ENCODE data around the gene CEP95. TPM values are rescaled to one million over a fixed set of nuclear protein-coding genes. Genes with fewer than 3 reads are reported as not detected.

CEP95 gene
- total and polyA plus RNA-seq, 2 of the 13 experiments (the other 11 are each of a cell fraction or from before 2014, with no cell fraction given), result 65.9 to 68.8 TPM

DNA sequence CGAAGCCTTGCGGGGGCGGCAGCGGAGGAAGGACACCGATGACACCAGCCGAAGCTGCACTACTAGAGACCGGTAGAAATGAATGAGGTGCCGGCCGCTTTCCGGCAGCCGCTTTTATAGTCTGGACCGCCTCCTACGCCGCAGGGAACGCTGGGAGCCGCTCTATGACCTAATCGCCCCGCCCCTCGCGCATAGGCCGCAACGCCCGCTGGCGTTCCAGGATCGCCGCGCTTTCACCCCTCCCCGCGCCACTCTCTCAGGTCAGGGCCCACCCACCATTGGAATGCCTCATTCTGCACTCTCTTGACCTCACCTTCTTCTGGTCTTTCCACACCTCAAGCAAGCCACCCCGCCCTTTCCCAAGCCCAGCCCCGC lies 589 bp upstream of the CEP95 start, which contains the start of gene DDX5 (continued):
- TF ChIP-seq HOXA5 (CRISPR knock-in tag; IDR thresholded peaks at IDR 0.05), result peak; percentile 15; the same call in 1 of the 2 replicates
- TF ChIP-seq HNRNPLL (IDR thresholded peaks at IDR 0.05; ENCODE audit: low read depth, low read length, poor library complexity, severe bottlenecking), result peak; percentile 91
- TF ChIP-seq, protein P1, sequence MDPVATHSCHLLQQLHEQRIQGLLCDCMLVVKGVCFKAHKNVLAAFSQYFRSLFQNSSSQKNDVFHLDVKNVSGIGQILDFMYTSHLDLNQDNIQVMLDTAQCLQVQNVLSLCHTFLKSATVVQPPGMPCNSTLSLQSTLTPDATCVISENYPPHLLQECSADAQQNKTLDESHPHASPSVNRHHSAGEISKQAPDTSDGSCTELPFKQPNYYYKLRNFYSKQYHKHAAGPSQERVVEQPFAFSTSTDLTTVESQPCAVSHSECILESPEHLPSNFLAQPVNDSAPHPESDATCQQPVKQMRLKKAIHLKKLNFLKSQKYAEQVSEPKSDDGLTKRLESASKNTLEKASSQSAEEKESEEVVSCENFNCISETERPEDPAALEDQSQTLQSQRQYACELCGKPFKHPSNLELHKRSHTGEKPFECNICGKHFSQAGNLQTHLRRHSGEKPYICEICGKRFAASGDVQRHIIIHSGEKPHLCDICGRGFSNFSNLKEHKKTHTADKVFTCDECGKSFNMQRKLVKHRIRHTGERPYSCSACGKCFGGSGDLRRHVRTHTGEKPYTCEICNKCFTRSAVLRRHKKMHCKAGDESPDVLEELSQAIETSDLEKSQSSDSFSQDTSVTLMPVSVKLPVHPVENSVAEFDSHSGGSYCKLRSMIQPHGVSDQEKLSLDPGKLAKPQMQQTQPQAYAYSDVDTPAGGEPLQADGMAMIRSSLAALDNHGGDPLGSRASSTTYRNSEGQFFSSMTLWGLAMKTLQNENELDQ (CRISPR knock-in tag; IDR thresholded peaks at IDR 0.05; ENCODE audit: borderline replicate concordance), result 0 out of 2 replicates have a peak, but pooled peaks have one; percentile 39
- TF ChIP-seq ELF3 (CRISPR knock-in tag; IDR thresholded peaks at IDR 0.05), result peak; percentile 62
- TF ChIP-seq, protein P2, sequence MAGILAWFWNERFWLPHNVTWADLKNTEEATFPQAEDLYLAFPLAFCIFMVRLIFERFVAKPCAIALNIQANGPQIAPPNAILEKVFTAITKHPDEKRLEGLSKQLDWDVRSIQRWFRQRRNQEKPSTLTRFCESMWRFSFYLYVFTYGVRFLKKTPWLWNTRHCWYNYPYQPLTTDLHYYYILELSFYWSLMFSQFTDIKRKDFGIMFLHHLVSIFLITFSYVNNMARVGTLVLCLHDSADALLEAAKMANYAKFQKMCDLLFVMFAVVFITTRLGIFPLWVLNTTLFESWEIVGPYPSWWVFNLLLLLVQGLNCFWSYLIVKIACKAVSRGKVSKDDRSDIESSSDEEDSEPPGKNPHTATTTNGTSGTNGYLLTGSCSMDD (CRISPR knock-in tag; IDR thresholded peaks at IDR 0.05), result no peak
- peak; percentile 90; the same call in 1 of the 2 replicates for TF ChIP-seq ZNF766 (CRISPR knock-in tag; IDR thresholded peaks at IDR 0.05; ENCODE audit: borderline replicate concordance)
- TF ChIP-seq ZNF20 (CRISPR knock-in tag; IDR thresholded peaks at IDR 0.05), result peak; percentile 36; the same call in 1 of the 2 replicates
- no peak for TF ChIP-seq ZNF251 (CRISPR knock-in tag; IDR thresholded peaks at IDR 0.05)
- TF ChIP-seq, protein P3, sequence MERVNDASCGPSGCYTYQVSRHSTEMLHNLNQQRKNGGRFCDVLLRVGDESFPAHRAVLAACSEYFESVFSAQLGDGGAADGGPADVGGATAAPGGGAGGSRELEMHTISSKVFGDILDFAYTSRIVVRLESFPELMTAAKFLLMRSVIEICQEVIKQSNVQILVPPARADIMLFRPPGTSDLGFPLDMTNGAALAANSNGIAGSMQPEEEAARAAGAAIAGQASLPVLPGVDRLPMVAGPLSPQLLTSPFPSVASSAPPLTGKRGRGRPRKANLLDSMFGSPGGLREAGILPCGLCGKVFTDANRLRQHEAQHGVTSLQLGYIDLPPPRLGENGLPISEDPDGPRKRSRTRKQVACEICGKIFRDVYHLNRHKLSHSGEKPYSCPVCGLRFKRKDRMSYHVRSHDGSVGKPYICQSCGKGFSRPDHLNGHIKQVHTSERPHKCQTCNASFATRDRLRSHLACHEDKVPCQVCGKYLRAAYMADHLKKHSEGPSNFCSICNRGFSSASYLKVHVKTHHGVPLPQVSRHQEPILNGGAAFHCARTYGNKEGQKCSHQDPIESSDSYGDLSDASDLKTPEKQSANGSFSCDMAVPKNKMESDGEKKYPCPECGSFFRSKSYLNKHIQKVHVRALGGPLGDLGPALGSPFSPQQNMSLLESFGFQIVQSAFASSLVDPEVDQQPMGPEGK (CRISPR knock-in tag; IDR thresholded peaks at IDR 0.05), result peak; percentile 82; the same call in 1 of the 2 replicates
- no peak for TF ChIP-seq ZNF552 (CRISPR knock-in tag; IDR thresholded peaks at IDR 0.05; ENCODE audit: borderline replicate concordance)
- TF ChIP-seq, protein P4, sequence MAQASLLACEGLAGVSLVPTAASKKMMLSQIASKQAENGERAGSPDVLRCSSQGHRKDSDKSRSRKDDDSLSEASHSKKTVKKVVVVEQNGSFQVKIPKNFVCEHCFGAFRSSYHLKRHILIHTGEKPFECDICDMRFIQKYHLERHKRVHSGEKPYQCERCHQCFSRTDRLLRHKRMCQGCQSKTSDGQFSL (CRISPR knock-in tag; IDR thresholded peaks at IDR 0.05), result no peak
- no peak for TF ChIP-seq ZNF788 (CRISPR knock-in tag; IDR thresholded peaks at IDR 0.05; ENCODE audit: borderline replicate concordance)
- no peak for TF ChIP-seq NFE2L1 (CRISPR knock-in tag; IDR thresholded peaks at IDR 0.05; ENCODE audit: borderline replicate concordance)
- TF ChIP-seq ZNF121 (CRISPR knock-in tag; IDR thresholded peaks at IDR 0.05), result no peak
- TF ChIP-seq RAD21 (CRISPR knock-in tag; IDR thresholded peaks at IDR 0.05), result peak; percentile 70
- peak; percentile 36; the same call in 1 of the 2 replicates for TF ChIP-seq RXRB (CRISPR knock-in tag; IDR thresholded peaks at IDR 0.05; ENCODE audit: borderline replicate concordance)
- TF ChIP-seq SMAD1 (CRISPR knock-in tag; IDR thresholded peaks at IDR 0.05; ENCODE audit: borderline replicate concordance, low read depth), result peak; percentile 87; the same call in 1 of the 2 replicates
- no peak for TF ChIP-seq RAD51 (IDR thresholded peaks at IDR 0.05; ENCODE audit: borderline replicate concordance)
- peak; percentile 92 for TF ChIP-seq RBFOX2 (IDR thresholded peaks at IDR 0.05; ENCODE audit: low read depth, low read length)
- peak; percentile 80 for TF ChIP-seq TEAD3 (CRISPR knock-in tag; optimal IDR thresholded peaks at IDR 0.05; ENCODE audit: borderline replicate concordance)
- TF ChIP-seq, protein P5, sequence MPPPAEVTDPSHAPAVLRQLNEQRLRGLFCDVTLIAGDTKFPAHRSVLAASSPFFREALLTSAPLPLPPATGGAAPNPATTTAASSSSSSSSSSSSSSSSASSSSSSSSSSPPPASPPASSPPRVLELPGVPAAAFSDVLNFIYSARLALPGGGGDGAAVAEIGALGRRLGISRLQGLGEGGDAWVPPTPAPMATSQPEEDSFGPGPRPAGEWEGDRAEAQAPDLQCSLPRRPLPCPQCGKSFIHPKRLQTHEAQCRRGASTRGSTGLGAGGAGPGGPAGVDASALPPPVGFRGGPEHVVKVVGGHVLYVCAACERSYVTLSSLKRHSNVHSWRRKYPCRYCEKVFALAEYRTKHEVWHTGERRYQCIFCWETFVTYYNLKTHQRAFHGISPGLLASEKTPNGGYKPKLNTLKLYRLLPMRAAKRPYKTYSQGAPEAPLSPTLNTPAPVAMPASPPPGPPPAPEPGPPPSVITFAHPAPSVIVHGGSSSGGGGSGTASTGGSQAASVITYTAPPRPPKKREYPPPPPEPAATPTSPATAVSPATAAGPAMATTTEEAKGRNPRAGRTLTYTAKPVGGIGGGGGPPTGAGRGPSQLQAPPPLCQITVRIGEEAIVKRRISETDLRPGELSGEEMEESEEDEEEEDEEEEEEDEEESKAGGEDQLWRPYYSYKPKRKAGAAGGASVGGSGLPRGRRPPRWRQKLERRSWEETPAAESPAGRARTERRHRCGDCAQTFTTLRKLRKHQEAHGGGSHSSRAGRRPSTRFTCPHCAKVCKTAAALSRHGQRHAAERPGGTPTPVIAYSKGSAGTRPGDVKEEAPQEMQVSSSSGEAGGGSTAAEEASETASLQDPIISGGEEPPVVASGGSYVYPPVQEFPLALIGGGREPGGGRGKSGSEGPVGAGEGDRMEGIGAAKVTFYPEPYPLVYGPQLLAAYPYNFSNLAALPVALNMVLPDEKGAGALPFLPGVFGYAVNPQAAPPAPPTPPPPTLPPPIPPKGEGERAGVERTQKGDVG (CRISPR knock-in tag; IDR thresholded peaks at IDR 0.05; ENCODE audit: borderline replicate concordance), result no peak
- peak; percentile 20; the same call in 1 of the 2 replicates for TF ChIP-seq BORCS8-MEF2B (CRISPR knock-in tag; IDR thresholded peaks at IDR 0.05)

Data from HepG2 (cell line).